ENCODE measurements around the gene TMC1.

- no peak for TF ChIP-seq GATA2 (IDR thresholded peaks at IDR 0.05; ENCODE audit: low read depth, low read length)
- TF ChIP-seq GATA3 (IDR thresholded peaks at IDR 0.05; ENCODE audit: low read depth, low read length), result no peak
Observed at GRCh38 chr9:72872718-72873117, 351.3 kb downstream of the TMC1 start.

Measured in SH-SY5Y (cell line).